Measurements from ENCODE around the gene RBM19. TPM values are rescaled to one million over a fixed set of nuclear protein-coding genes. Genes with fewer than 3 reads are reported as not detected.

Gene RBM19
- polyA plus RNA-seq, 1 experiment: 15.5 TPM

- ChIA-PET POLR2A (no interaction called here), CTCF (interaction anchor here (1.5 kb wide), 1 partner anchor 12 kb away, joined by 4 read pairs; no protein-coding TSS in a partner anchor)
- no peak for DNase-seq (ENCODE audit: low read depth)
- no peak overlapping the region for H3K4me3 ChIP-seq (ENCODE audit: low read depth, low read length)
- TF ChIP-seq CTCF (IDR thresholded peaks at IDR 0.05; ENCODE audit: insufficient read depth, low read depth, low read length): no peak
- H3K27me3 ChIP-seq (ENCODE audit: control insufficient read depth, insufficient read depth, low read length): no peaks in the 10 kb centered on the region
- H3K36me3 ChIP-seq (ENCODE audit: control insufficient read depth, insufficient read depth, low read length): no peaks in the 10 kb centered on the region
Observed at GRCh38 chr12:113831476-113831875, 134.6 kb downstream of the RBM19 start.

- DNase-seq (ENCODE audit: low read depth): no peak
- H3K27me3 ChIP-seq (ENCODE audit: control insufficient read depth, insufficient read depth, low read length): no peaks in the 10 kb centered on the region
- H3K36me3 ChIP-seq (ENCODE audit: control insufficient read depth, insufficient read depth, low read length): no peaks in the 10 kb centered on the region
- no peak for TF ChIP-seq CTCF (IDR thresholded peaks at IDR 0.05; ENCODE audit: insufficient read depth, low read depth, low read length)
- POLR2A ChIA-PET: no interaction called here
- H3K4me3 ChIP-seq (ENCODE audit: low read depth, low read length): no peak overlapping the region
- CTCF ChIA-PET: interaction anchor here (1.5 kb wide), 1 partner anchor 12 kb away, joined by 4 read pairs; no protein-coding TSS in a partner anchor
Observed at GRCh38 chr12:113831016-113831415, 135.1 kb downstream of the RBM19 start.

GRCh38 chr12:113829212-113829611 is 136.9 kb downstream of the RBM19 start:
- DNase-seq (ENCODE audit: low read depth): no peak
- Histone ChIP-seq H3K27me3 (ENCODE audit: control insufficient read depth, insufficient read depth, low read length) (no peaks in the 10 kb centered on the region), H3K4me3 (ENCODE audit: low read depth, low read length) (no peak overlapping the region), H3K36me3 (ENCODE audit: control insufficient read depth, insufficient read depth, low read length) (no peaks in the 10 kb centered on the region)
- ChIA-PET POLR2A (no interaction called here), CTCF (interaction anchor here (1.1 kb wide), 1 partner anchor 42 kb away, joined by 3 read pairs; no protein-coding TSS in a partner anchor)
- no peak for TF ChIP-seq CTCF (IDR thresholded peaks at IDR 0.05; ENCODE audit: insufficient read depth, low read depth, low read length)

GRCh38 chr12:113827539-113828114 is 138.5 kb downstream of the RBM19 start:
- ChIA-PET CTCF (no interaction called here), POLR2A (no interaction called here)
- H3K4me3 ChIP-seq (ENCODE audit: low read depth, low read length): no peak overlapping the region
- H3K27me3 ChIP-seq (ENCODE audit: control insufficient read depth, insufficient read depth, low read length): no peaks in the 10 kb centered on the region
- no peak for TF ChIP-seq CTCF (IDR thresholded peaks at IDR 0.05; ENCODE audit: insufficient read depth, low read depth, low read length)
- no peaks in the 10 kb centered on the region; the same call in none of the 2 replicates for H3K36me3 ChIP-seq (ENCODE audit: control insufficient read depth, insufficient read depth, low read length)
- no peak for DNase-seq (ENCODE audit: low read depth)

GRCh38 chr12:113826805-113827538 is 139.2 kb downstream of the RBM19 start:
- POLR2A ChIA-PET: no interaction called here
- DNase-seq (ENCODE audit: low read depth): no peak
- Histone ChIP-seq H3K27me3 (ENCODE audit: control insufficient read depth, insufficient read depth, low read length) (no peaks in the 10 kb centered on the region), H3K36me3 (ENCODE audit: control insufficient read depth, insufficient read depth, low read length) (peaks cover 1% of the 10 kb centered on the region), H3K4me3 (ENCODE audit: low read depth, low read length) (no peak overlapping the region)
- TF ChIP-seq CTCF (IDR thresholded peaks at IDR 0.05; ENCODE audit: insufficient read depth, low read depth, low read length): no peak
- CTCF ChIA-PET: no interaction called here
